HG03520 (cell line): ENCODE measurements around the gene CDKAL1.
"Not testable (repeated sequence)": the region's sequence is repeated elsewhere in the genome, so short reads cannot be mapped to it uniquely, and the experiment has no call there.

Experiments used
- ATAC-seq: cut with Tn5 transposase; IDR thresholded peaks from one replicate; pipeline ENCODE4 v1.9.1; 2021; ENCODE audit warnings: mild to moderate bottlenecking, moderate library complexity; ENCODE audit not compliant: unreplicated experiment

Gene CDKAL1

GRCh38 chr6:21048047-21048446, 513.8 kb downstream of the CDKAL1 start:
- ATAC-seq = no peak

GRCh38 chr6:21049148-21049547, 514.9 kb downstream of the CDKAL1 start:
- no peak for ATAC-seq

GRCh38 chr6:21049572-21049971, 515.3 kb downstream of the CDKAL1 start:
- no peak for ATAC-seq

- no peak for ATAC-seq
Measured at GRCh38 chr6:21050935-21051334, 516.7 kb downstream of the CDKAL1 start.

- ATAC-seq = no peak
Measured at GRCh38 chr6:21051777-21052176, 517.5 kb downstream of the CDKAL1 start.

- no peak for ATAC-seq
Measured at GRCh38 chr6:21053612-21054011, 519.4 kb downstream of the CDKAL1 start.

- not testable (repeated sequence) for ATAC-seq
Measured at GRCh38 chr6:21055480-21055879, 521.2 kb downstream of the CDKAL1 start.

- no peak for ATAC-seq
Measured at GRCh38 chr6:21061892-21062291, 527.6 kb downstream of the CDKAL1 start.

- ATAC-seq = no peak
Measured at GRCh38 chr6:21064756-21065340, 530.6 kb downstream of the CDKAL1 start.

GRCh38 chr6:21067521-21067920, 533.3 kb downstream of the CDKAL1 start:
- no peak for ATAC-seq

GRCh38 chr6:21070620-21071019, 536.4 kb downstream of the CDKAL1 start:
- no peak for ATAC-seq

GRCh38 chr6:21071780-21072468, 537.7 kb downstream of the CDKAL1 start:
- no peak for ATAC-seq

GRCh38 chr6:21073318-21073839, 539.1 kb downstream of the CDKAL1 start:
- ATAC-seq = no peak

- no peak for ATAC-seq
Measured at GRCh38 chr6:21074484-21074883, 540.2 kb downstream of the CDKAL1 start.

GRCh38 chr6:21075986-21076385, 541.7 kb downstream of the CDKAL1 start:
- no peak for ATAC-seq

GRCh38 chr6:21078497-21078896, 544.2 kb downstream of the CDKAL1 start:
- ATAC-seq = no peak

GRCh38 chr6:21079468-21080048, 545.3 kb downstream of the CDKAL1 start:
- no peak for ATAC-seq

GRCh38 chr6:21080221-21080620, 546.0 kb downstream of the CDKAL1 start:
- no peak for ATAC-seq

- no peak for ATAC-seq
Measured at GRCh38 chr6:21082091-21082490, 547.8 kb downstream of the CDKAL1 start.

GRCh38 chr6:21083708-21084107, 549.5 kb downstream of the CDKAL1 start:
- ATAC-seq = no peak

- no peak for ATAC-seq
Measured at GRCh38 chr6:21084656-21085055, 550.4 kb downstream of the CDKAL1 start.

GRCh38 chr6:21085211-21085610, 551.0 kb downstream of the CDKAL1 start:
- ATAC-seq = no peak
